Activated T-cell treated with anti-CD3 and anti-CD28 coated beads, Interleukin-2, amount 50 U/mL, for 72 hours (primary cell): ENCODE results near the gene PPFIBP1. TPM values are rescaled to one million over a fixed set of nuclear protein-coding genes. Genes with fewer than 3 reads are reported as not detected.
A peak's percentile ranks its signal among the peaks of the same experiment; 100 is the strongest.
"Not testable (repeated sequence)": the region's sequence is repeated elsewhere in the genome, so short reads cannot be mapped to it uniquely, and the experiment has no call there.

Source experiments
- ATAC-seq, 2 donors: fragments of 150-1000 bp; cut with Tn5 transposase; replicated peaks in 1 of 2; 2 replicates each; pipeline ENCODE4 v1.10.0; 2021; ENCODE audit warnings: moderate library complexity in 2 of 2, mild to moderate bottlenecking in 1 of 2
- DNase-seq, 2 donors: peaks; one replicate each; pipeline ENCODE4 v3.0.0; 2021 to 2022; ENCODE audit warnings: mixed read lengths in 1 of 2
- H3K27ac Mint-ChIP-seq: one replicate; pipeline ENCODE4 v1.8.0; 2022; ENCODE audit warnings: mild to moderate bottlenecking, moderate library complexity, mixed read lengths
- H3K27me3 Mint-ChIP-seq: one replicate; pipeline ENCODE4 v1.8.0; 2022; ENCODE audit warnings: low read depth, mixed read lengths
- H3K36me3 Mint-ChIP-seq, 2 donors: one replicate each; pipeline ENCODE4 v1.8.0; 2022; ENCODE audit warnings: mixed read lengths in 2 of 2, mild to moderate bottlenecking in 1 of 2; ENCODE audit not compliant: insufficient read depth in 2 of 2
- H3K4me1 Mint-ChIP-seq: one replicate; pipeline ENCODE4 v1.8.0; 2022; ENCODE audit warnings: low read depth, mixed read lengths
- H3K4me3 Mint-ChIP-seq, 2 donors: one replicate each; pipeline ENCODE4 v1.8.0; 2022; ENCODE audit warnings: mild to moderate bottlenecking in 2 of 2, mixed read lengths in 2 of 2, moderate library complexity in 2 of 2
- H3K9me3 Mint-ChIP-seq, 2 donors: one replicate each; pipeline ENCODE4 v1.8.0; 2022; ENCODE audit warnings: mixed read lengths in 2 of 2
- total RNA-seq, 2 donors: library from RNA; stranded (reverse); gene quantifications; one replicate each; pipeline ENCODE4 v1.2.3, GENCODE V29; 2022

Gene PPFIBP1
- total RNA-seq, 2 donors from 2014 or later: 7.5 to 8.1 TPM

GRCh38 chr12:27583057-27583797, 59.2 kb downstream of the PPFIBP1 start:
- Mint-ChIP-seq H3K4me3 (no peak overlapping the region), H3K4me1 (peaks cover 16% of the 10 kb centered on the region), H3K36me3 (no peaks in the 10 kb centered on the region), H3K27me3 (peaks cover 6% of the 10 kb centered on the region), H3K27ac (no peak overlapping the region), H3K9me3 (no peaks in the 10 kb centered on the region)
- no peak for DNase-seq
- ATAC-seq: no peak

- H3K4me1 Mint-ChIP-seq: peaks cover 23% of the 10 kb centered on the region
- no peaks in the 10 kb centered on the region for H3K36me3 Mint-ChIP-seq
- no peak for ATAC-seq
- peaks cover 6% of the 10 kb centered on the region for H3K27me3 Mint-ChIP-seq
- H3K9me3 Mint-ChIP-seq: no peaks in the 10 kb centered on the region
- no peak for DNase-seq
- H3K27ac Mint-ChIP-seq: no peak overlapping the region
- H3K4me3 Mint-ChIP-seq: no peak overlapping the region
These were observed 60.0 kb downstream of the PPFIBP1 start for GRCh38 chr12:27583981-27584380.

DNA sequence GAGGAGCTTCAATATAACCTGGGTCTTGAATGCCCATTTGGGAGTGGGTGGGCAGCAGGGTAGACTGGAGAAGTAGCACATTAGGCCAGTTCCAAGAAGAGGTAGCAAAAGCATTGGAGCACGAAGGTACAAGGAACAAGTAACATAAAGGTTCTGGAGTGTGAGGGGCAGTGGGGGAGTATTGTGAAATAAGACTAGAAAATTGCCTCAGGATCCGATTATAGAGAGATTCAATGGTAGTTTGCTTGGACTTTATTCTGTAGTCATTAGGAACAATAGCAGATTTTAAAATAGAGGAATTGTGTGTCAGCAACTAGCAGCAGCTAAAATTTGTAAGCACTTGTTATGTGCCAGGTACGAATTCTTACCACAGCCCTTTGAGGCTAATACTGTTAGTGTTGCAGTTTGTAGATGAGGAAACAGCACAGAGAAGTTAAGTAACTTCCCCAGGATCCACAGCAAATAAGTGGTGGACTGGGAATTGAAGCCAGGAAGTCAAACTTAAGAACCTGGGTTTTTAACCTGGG, 61.8 kb downstream of the PPFIBP1 start:
- H3K36me3 Mint-ChIP-seq: no peaks in the 10 kb centered on the region
- no peak overlapping the region for H3K27ac Mint-ChIP-seq
- ATAC-seq (no peak), DNase-seq (no peak)
- no peak overlapping the region for H3K4me3 Mint-ChIP-seq
- H3K4me1 Mint-ChIP-seq: peaks cover 24% of the 10 kb centered on the region
- peaks cover 6% of the 10 kb centered on the region for H3K27me3 Mint-ChIP-seq
- H3K9me3 Mint-ChIP-seq: no peaks in the 10 kb centered on the region

- not testable (repeated sequence) for H3K9me3 Mint-ChIP-seq, H3K27me3 Mint-ChIP-seq, H3K36me3 Mint-ChIP-seq, DNase-seq
- Mint-ChIP-seq H3K4me1 (peaks cover 23% of the 10 kb centered on the region), H3K4me3 (peak overlapping the region; percentile 67 to 85), H3K27ac (peak overlapping the region; percentile 69)
- peak; percentile 23 to 32 for ATAC-seq
These were observed 64.2 kb downstream of the PPFIBP1 start for GRCh38 chr12:27588075-27588730.

- DNase-seq (no peak), ATAC-seq (no peak)
- Mint-ChIP-seq H3K27ac (peak overlapping the region; percentile 34), H3K4me1 (peaks cover 27% of the 10 kb centered on the region), H3K36me3 (no peaks in the 10 kb centered on the region), H3K9me3 (no peaks in the 10 kb centered on the region), H3K4me3 (peak overlapping the region in 1 of 2 donors; percentile 85), H3K27me3 (peaks cover 6% of the 10 kb centered on the region)
These were observed 64.8 kb downstream of the PPFIBP1 start for GRCh38 chr12:27588776-27589175.

DNA sequence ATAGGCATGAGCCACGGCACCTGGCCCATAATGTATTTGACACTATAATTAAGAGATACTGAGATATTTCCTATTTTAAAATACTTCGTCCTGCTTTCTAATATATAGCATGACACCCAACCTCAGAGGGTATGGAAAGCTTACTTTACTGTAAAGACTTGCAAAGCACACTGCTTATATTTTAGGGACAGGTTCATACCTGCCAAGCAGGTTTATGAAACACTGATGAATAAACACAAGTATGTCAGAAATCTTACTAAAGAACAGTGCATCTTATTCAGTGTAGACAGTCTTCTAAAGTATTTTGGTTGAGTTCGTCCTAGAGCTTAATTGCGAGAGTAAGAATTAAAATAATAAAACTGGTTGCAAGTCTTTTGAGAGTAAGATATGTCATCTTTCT, 65.4 kb downstream of the PPFIBP1 start:
- DNase-seq: no peak

DNA sequence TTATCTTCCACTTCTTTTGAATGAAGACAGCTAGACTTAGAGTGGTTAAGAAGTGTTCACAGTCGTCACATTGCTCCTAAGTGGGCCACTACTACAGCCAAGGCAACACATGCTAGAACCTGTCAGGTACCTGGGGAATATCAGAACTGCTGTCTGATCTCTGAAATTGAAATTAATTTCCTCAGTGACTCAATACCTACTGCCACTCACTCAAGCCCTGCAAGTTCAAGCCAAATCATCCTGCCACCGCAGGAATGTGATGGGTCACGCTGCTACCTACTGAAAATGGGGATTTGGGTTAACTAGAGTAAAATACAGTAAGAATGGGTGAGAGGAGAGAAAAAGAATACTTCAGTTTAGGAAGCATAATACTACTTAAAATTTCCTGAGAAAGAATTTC, 67.7 kb downstream of the PPFIBP1 start:
- not testable (repeated sequence) for H3K4me3 Mint-ChIP-seq, ATAC-seq, H3K36me3 Mint-ChIP-seq, DNase-seq, H3K9me3 Mint-ChIP-seq, H3K27me3 Mint-ChIP-seq, H3K27ac Mint-ChIP-seq
- peaks cover 27% of the 10 kb centered on the region for H3K4me1 Mint-ChIP-seq

More for the DNA sequence above, 65.4 kb downstream of the PPFIBP1 start:
- Mint-ChIP-seq H3K27me3 (peaks cover 6% of the 10 kb centered on the region), H3K4me3 (no peak overlapping the region), H3K4me1 (peaks cover 27% of the 10 kb centered on the region), H3K27ac (no peak overlapping the region), H3K36me3 (no peaks in the 10 kb centered on the region), H3K9me3 (no peaks in the 10 kb centered on the region)
- ATAC-seq: no peak

GRCh38 chr12:27592548-27592947, 68.5 kb downstream of the PPFIBP1 start:
- H3K36me3 Mint-ChIP-seq: no peaks in the 10 kb centered on the region
- no peak for DNase-seq
- no peak overlapping the region for H3K27ac Mint-ChIP-seq
- no peak overlapping the region for H3K4me3 Mint-ChIP-seq
- ATAC-seq: peak in 1 of 2 donors; percentile 36
- H3K4me1 Mint-ChIP-seq: peaks cover 25% of the 10 kb centered on the region
- no peaks in the 10 kb centered on the region for H3K27me3 Mint-ChIP-seq
- no peaks in the 10 kb centered on the region for H3K9me3 Mint-ChIP-seq

DNA sequence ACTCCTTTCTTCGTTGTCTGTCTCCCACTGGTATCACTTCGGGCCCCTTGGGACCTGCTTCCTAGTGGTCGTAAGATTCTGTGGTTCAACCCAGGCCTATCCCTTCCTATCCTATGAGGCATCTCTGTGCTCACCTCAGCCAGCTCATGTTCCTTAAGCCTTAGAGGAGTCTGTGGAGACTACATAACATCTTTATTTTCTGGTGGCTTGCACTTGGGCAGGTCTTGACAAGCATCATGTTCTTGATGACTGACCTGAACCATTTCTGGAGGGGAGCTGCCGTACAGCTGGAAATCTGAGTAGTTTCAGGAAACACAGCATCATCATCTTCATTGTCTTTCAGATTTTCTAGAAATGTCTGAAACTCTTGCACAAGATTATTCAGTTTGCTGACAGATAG, 69.3 kb downstream of the PPFIBP1 start:
- Mint-ChIP-seq H3K9me3 (peaks cover 0 to 1% of the 10 kb centered on the region in 2 donors), H3K4me3 (no peak overlapping the region), H3K27me3 (no peaks in the 10 kb centered on the region), H3K4me1 (peaks cover 17% of the 10 kb centered on the region), H3K27ac (no peak overlapping the region), H3K36me3 (peaks cover 0 to 2% of the 10 kb centered on the region in 2 donors)
- no peak for ATAC-seq
- no peak for DNase-seq

GRCh38 chr12:27595231-27595642, 71.2 kb downstream of the PPFIBP1 start:
- Mint-ChIP-seq H3K27me3 (no peaks in the 10 kb centered on the region), H3K4me3 (no peak overlapping the region), H3K27ac (no peak overlapping the region), H3K4me1 (peaks cover 10% of the 10 kb centered on the region), H3K36me3 (peaks cover 0 to 2% of the 10 kb centered on the region in 2 donors), H3K9me3 (peaks cover 1% of the 10 kb centered on the region in 2 donors)
- no peak for DNase-seq
- ATAC-seq: no peak

GRCh38 chr12:27598866-27599265, 74.9 kb downstream of the PPFIBP1 start:
- not testable (repeated sequence) for H3K27me3 Mint-ChIP-seq, H3K4me3 Mint-ChIP-seq, H3K36me3 Mint-ChIP-seq, DNase-seq, H3K27ac Mint-ChIP-seq, ATAC-seq, H3K9me3 Mint-ChIP-seq, H3K4me1 Mint-ChIP-seq

- H3K4me1 Mint-ChIP-seq, H3K27me3 Mint-ChIP-seq, ATAC-seq, H3K36me3 Mint-ChIP-seq, H3K9me3 Mint-ChIP-seq, DNase-seq, H3K4me3 Mint-ChIP-seq, H3K27ac Mint-ChIP-seq: not testable (repeated sequence)
These were observed 77.2 kb downstream of the PPFIBP1 start for GRCh38 chr12:27601056-27601828.

DNA sequence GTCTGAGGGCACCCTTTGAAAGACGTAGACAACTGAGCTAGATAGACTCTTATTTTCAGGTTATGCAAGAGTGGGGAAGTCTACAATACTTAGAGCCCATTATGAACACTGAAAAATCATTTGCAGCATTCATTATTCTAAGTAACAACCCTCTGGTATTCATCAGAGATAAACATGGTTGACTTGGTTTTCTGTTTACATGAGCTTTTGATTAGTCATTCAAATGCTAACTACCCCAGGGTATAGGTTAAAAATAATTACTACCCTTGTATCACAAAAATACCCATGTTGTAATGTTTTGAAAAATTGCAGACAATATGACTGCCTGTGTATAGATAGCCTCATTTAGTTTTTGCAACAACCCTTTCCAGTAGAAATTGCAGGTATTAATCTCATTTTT, 78.5 kb downstream of the PPFIBP1 start:
- H3K27me3 Mint-ChIP-seq: no peaks in the 10 kb centered on the region
- no peak for ATAC-seq

More for the DNA sequence above, 78.5 kb downstream of the PPFIBP1 start:
- Mint-ChIP-seq H3K4me1 (no peaks in the 10 kb centered on the region), H3K4me3 (no peak overlapping the region), H3K27ac (no peak overlapping the region), H3K9me3 (peaks cover 5% of the 10 kb centered on the region in 2 donors), H3K36me3 (peaks cover 3% of the 10 kb centered on the region in 2 donors)
- DNase-seq: no peak
